GM12872 (cell line): Measurements from ENCODE around the gene MYH7B.

Source experiments
- TF ChIP-seq, protein P1 (sequence below): IDR thresholded peaks from 3 replicates; pipeline ENCODE4 v1.5.1; 2011; ENCODE audit warnings: low read depth, mild to moderate bottlenecking, low read length, moderate library complexity; ENCODE audit not compliant: insufficient read depth

The MYH7B gene

GRCh38 chr20:35004051-35004725 is 48.5 kb downstream of the MYH7B start:
- TF ChIP-seq, protein P1, sequence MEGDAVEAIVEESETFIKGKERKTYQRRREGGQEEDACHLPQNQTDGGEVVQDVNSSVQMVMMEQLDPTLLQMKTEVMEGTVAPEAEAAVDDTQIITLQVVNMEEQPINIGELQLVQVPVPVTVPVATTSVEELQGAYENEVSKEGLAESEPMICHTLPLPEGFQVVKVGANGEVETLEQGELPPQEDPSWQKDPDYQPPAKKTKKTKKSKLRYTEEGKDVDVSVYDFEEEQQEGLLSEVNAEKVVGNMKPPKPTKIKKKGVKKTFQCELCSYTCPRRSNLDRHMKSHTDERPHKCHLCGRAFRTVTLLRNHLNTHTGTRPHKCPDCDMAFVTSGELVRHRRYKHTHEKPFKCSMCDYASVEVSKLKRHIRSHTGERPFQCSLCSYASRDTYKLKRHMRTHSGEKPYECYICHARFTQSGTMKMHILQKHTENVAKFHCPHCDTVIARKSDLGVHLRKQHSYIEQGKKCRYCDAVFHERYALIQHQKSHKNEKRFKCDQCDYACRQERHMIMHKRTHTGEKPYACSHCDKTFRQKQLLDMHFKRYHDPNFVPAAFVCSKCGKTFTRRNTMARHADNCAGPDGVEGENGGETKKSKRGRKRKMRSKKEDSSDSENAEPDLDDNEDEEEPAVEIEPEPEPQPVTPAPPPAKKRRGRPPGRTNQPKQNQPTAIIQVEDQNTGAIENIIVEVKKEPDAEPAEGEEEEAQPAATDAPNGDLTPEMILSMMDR, result no peak

DNA sequence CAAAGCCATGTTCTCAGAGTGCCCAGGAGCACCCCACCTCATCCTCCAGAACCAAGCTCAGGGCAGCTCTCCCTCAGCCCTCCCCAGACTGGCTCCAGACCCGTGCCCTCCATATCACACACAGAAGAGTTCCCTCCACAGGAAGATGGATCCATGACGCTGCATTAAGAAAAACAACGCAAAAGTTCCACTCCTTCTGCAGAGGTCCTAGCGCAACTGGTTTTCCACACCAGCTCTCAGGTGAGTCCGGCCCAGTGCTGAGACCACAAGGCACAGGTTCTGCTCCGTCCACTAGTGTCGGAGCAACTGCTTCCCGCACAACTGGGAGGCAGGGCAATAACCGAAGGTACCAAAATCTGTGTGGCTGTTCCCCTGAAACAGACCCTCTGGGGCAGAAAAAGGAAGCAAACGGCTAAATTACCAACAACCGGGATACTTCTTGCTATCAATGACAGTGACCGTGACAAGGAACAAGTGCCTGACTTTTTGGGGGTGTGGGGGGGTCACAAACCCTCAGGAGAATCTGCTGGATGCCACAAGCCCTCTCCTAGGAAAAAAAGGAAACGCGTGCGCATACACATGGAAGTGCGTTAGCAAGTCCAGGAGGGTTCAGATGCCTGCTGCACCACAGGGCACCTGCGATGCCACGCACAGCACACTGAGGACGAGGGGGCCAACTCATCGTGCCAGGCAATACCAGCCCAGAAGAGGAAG is 49.2 kb downstream of the MYH7B start:
- TF ChIP-seq, protein P1, result no peak
